ENCODE data around the gene SLC16A6.
A peak's percentile ranks its signal among the peaks of the same experiment; 100 is the strongest.

SLC16A6 gene

DNA sequence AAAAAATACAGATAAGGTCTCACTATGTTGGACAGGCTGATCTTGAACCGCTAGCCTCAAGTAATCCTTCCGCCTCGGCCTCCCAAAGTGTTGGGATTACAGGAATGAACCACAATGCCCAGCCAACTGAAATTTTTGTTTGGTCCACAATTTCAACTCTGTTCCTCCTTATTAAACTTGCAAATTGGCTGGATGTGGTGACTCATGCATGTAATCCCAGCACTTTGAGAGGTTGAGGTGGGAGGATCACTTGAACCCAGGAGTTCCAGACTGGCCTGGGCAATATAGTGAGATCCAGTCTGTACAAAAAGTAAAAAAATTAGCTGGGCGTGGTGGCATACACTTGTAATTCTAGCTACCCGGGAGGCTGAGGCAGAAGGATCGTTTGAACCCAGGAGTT is 13.8 kb upstream of the SLC16A6 start:
- H3K27ac Mint-ChIP-seq, result peak overlapping the region; percentile 43
- intact Hi-C loops (cut with micrococcal nuclease), result no loop called here
- peaks cover 48% of the 10 kb centered on the region for H3K4me1 Mint-ChIP-seq (ENCODE audit: low read depth)
- no peaks in the 10 kb centered on the region for H3K27me3 Mint-ChIP-seq
- no peaks in the 10 kb centered on the region for H3K9me3 Mint-ChIP-seq
- H3K36me3 Mint-ChIP-seq (ENCODE audit: low read depth), result peaks cover 22% of the 10 kb centered on the region
- no peak overlapping the region for H3K4me3 Mint-ChIP-seq

- no peak overlapping the region for H3K4me3 Mint-ChIP-seq
- peaks cover 8% of the 10 kb centered on the region for H3K36me3 Mint-ChIP-seq (ENCODE audit: low read depth)
- H3K27ac Mint-ChIP-seq, result peak overlapping the region; percentile 16
- H3K9me3 Mint-ChIP-seq, result no peaks in the 10 kb centered on the region
- intact Hi-C loops (cut with micrococcal nuclease), result no loop called here
- H3K27me3 Mint-ChIP-seq, result no peaks in the 10 kb centered on the region
- peaks cover 30% of the 10 kb centered on the region for H3K4me1 Mint-ChIP-seq (ENCODE audit: low read depth)
Measured at GRCh38 chr17:68302666-68303065, 11.7 kb upstream of the SLC16A6 start.

DNA sequence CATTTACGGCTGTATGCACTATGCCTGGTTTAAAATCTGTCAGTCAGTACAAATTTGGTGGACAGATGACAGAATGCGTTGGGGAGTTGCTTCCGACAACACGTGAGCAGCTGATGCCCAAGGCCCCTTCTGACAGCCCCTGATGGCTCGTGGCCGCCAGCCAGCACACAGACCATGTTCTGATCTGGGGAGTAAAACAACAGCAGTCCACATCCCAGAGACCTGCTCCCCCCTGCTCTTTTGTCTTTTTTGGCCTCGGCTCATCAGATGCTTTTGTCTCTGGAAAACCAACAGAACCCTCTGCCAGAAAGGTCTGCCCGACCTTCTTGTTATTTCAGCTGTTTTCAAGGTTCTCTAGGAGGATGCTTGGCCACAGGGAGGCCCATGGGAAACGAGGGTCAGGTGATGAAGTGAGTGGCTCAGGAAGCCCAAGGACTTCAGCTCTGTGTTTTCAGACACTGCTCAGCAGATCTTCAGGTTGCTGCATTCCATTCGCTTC is 11.2 kb upstream of the SLC16A6 start:
- H3K27ac Mint-ChIP-seq, result peak overlapping the region; percentile 16
- peaks cover 27% of the 10 kb centered on the region for H3K4me1 Mint-ChIP-seq (ENCODE audit: low read depth)
- H3K4me3 Mint-ChIP-seq, result no peak overlapping the region
- intact Hi-C loops (cut with micrococcal nuclease), result no loop called here
- peaks cover 2% of the 10 kb centered on the region for H3K36me3 Mint-ChIP-seq (ENCODE audit: low read depth)
- H3K27me3 Mint-ChIP-seq, result no peaks in the 10 kb centered on the region
- H3K9me3 Mint-ChIP-seq, result no peaks in the 10 kb centered on the region

DNA sequence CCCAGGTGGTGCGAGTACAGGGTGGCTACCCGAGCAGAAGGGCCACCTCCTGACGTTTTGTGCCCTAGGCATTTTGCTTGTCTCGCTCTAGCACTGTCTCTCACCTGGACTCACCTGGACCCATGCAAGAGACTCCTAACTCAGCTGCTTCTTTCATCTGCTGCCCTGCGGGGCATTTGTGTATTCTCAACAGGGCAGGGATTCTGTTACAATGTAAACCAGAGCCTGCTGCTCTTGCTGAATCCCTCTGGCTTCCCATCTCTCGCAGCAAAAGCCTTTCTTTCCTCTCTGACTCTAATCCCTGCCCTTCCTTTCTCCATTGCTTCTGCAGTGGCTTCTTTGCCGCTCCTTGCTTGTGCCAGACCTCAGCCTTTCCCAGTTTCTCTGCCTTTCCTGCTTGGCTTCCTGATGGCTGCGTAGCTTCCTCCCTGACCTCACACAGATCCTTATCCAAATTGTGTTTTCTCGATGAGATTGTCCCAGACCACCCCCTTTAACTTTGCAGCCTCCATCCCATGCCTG is 10.6 kb upstream of the SLC16A6 start:
- H3K4me3 Mint-ChIP-seq, result no peak overlapping the region
- peak overlapping the region; percentile 16 for H3K27ac Mint-ChIP-seq
- intact Hi-C loops (cut with micrococcal nuclease), result no loop called here
- no peaks in the 10 kb centered on the region for H3K27me3 Mint-ChIP-seq
- H3K4me1 Mint-ChIP-seq (ENCODE audit: low read depth), result peaks cover 33% of the 10 kb centered on the region
- H3K9me3 Mint-ChIP-seq, result no peaks in the 10 kb centered on the region
- peaks cover 3% of the 10 kb centered on the region for H3K36me3 Mint-ChIP-seq (ENCODE audit: low read depth)

GRCh38 chr17:68299817-68300216 is 8.9 kb upstream of the SLC16A6 start:
- peaks cover 38% of the 10 kb centered on the region for H3K4me1 Mint-ChIP-seq (ENCODE audit: low read depth)
- H3K9me3 Mint-ChIP-seq, result no peaks in the 10 kb centered on the region
- peaks cover 5% of the 10 kb centered on the region for H3K36me3 Mint-ChIP-seq (ENCODE audit: low read depth)
- no peak overlapping the region for H3K4me3 Mint-ChIP-seq
- intact Hi-C loops (cut with micrococcal nuclease), result no loop called here
- H3K27ac Mint-ChIP-seq, result no peak overlapping the region
- H3K27me3 Mint-ChIP-seq, result no peaks in the 10 kb centered on the region

DNA sequence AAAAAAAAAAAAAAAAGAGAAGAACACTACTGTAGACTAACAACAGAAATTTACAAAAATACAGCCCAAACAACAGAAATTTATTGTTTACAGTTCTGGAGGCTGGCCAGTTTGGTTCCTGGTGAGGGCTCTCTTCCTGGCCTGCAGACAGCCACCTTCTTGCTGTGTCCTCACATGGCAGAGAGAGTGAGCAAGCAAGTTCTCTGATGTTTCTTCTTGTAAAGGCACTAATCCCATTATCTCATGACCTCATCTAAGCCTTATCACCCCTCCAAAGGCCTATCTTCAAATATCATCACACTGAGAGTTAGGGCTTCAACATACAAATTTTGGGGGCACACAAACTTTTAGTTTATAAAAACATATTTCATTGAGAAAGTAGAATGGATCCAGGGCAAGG is 7.7 kb upstream of the SLC16A6 start:
- H3K27ac Mint-ChIP-seq, result peak overlapping the region; percentile 76
- H3K4me3 Mint-ChIP-seq, result no peak overlapping the region
- peaks cover 5% of the 10 kb centered on the region for H3K36me3 Mint-ChIP-seq (ENCODE audit: low read depth)
- peaks cover 45% of the 10 kb centered on the region for H3K4me1 Mint-ChIP-seq (ENCODE audit: low read depth)
- intact Hi-C loops (cut with micrococcal nuclease), result no loop called here
- no peaks in the 10 kb centered on the region for H3K9me3 Mint-ChIP-seq
- no peaks in the 10 kb centered on the region for H3K27me3 Mint-ChIP-seq

- H3K36me3 Mint-ChIP-seq (ENCODE audit: low read depth), result peaks cover 6% of the 10 kb centered on the region
- no peak overlapping the region for H3K4me3 Mint-ChIP-seq
- intact Hi-C loops (cut with micrococcal nuclease), result no loop called here
- peak overlapping the region; percentile 76 for H3K27ac Mint-ChIP-seq
- peaks cover 45% of the 10 kb centered on the region for H3K4me1 Mint-ChIP-seq (ENCODE audit: low read depth)
- no peaks in the 10 kb centered on the region for H3K9me3 Mint-ChIP-seq
- H3K27me3 Mint-ChIP-seq, result no peaks in the 10 kb centered on the region
Measured at GRCh38 chr17:68297195-68297594, 6.3 kb upstream of the SLC16A6 start.

DNA sequence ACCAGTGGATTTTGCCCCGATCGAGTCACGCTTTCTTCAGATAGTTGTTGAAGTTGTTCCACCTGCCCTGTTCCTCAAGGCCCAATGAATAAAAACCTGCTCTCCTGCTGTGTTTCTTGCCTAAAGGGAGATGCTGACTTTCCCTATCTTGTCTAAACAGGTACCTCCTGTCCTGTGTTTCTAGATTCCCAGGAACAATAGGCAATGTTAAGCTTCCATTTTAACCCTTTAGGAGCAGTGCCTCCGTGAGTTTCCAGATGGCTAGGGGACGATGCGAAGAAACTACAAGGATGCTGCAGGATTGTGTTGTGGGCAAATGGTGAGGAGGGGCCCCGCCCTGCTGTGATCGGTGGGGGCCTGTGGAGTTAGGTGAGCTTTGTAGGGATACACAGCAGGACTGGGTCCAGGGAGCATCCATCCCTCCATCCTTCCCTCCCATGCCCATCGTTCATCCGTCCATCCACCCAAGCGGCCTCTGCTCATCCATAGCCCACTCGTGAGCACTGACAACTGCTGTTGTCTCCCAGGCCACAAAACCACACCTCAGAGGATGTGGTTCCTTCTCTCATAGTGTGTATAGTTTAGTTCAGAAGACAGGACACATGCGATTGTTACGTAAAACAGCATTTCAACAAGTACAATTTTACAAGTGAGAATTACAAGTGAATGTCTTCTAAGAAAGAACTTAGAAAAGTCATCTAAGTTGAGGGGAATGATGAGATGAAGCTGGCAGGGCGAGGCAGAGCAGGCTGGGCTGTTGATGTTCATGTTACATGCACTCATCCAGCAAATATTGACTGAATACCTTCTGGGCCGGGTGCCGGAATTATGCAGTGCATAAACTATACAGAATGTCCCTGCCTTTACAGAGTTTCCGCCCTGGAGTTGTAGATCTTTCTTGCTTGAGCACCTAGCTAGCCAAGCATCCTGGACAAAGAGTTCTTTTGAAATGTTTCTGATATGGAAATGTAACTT is 5.6 kb upstream of the SLC16A6 start:
- Mint-ChIP-seq H3K27me3 (no peaks in the 10 kb centered on the region), H3K4me3 (no peak overlapping the region), H3K9me3 (no peaks in the 10 kb centered on the region), H3K36me3 (ENCODE audit: low read depth) (peaks cover 11% of the 10 kb centered on the region), H3K27ac (peak overlapping the region; percentile 76), H3K4me1 (ENCODE audit: low read depth) (peaks cover 42% of the 10 kb centered on the region)
- intact Hi-C loops (cut with micrococcal nuclease), result no loop called here

- peak overlapping the region; percentile 56 for H3K27ac Mint-ChIP-seq
- H3K27me3 Mint-ChIP-seq, result no peaks in the 10 kb centered on the region
- intact Hi-C loops (cut with micrococcal nuclease), result no loop called here
- H3K9me3 Mint-ChIP-seq, result no peaks in the 10 kb centered on the region
- no peak overlapping the region for H3K4me3 Mint-ChIP-seq
- H3K4me1 Mint-ChIP-seq (ENCODE audit: low read depth), result peaks cover 41% of the 10 kb centered on the region
- H3K36me3 Mint-ChIP-seq (ENCODE audit: low read depth), result peaks cover 22% of the 10 kb centered on the region
Measured at GRCh38 chr17:68295086-68295485, 4.2 kb upstream of the SLC16A6 start.

GRCh38 chr17:68294617-68295016 is 3.7 kb upstream of the SLC16A6 start:
- H3K36me3 Mint-ChIP-seq (ENCODE audit: low read depth), result peaks cover 24% of the 10 kb centered on the region
- H3K27me3 Mint-ChIP-seq, result no peaks in the 10 kb centered on the region
- H3K4me1 Mint-ChIP-seq (ENCODE audit: low read depth), result peaks cover 41% of the 10 kb centered on the region
- H3K27ac Mint-ChIP-seq, result peak overlapping the region; percentile 56
- no peaks in the 10 kb centered on the region for H3K9me3 Mint-ChIP-seq
- intact Hi-C loops (cut with micrococcal nuclease), result loop anchor here (5.0 kb wide), 1 partner anchor 53 kb away; no protein-coding TSS in a partner anchor
- no peak overlapping the region for H3K4me3 Mint-ChIP-seq

GRCh38 chr17:68294196-68294555 is 3.2 kb upstream of the SLC16A6 start:
- peak overlapping the region; percentile 56 for H3K27ac Mint-ChIP-seq
- peaks cover 41% of the 10 kb centered on the region for H3K4me1 Mint-ChIP-seq (ENCODE audit: low read depth)
- no peak overlapping the region for H3K4me3 Mint-ChIP-seq
- peaks cover 24% of the 10 kb centered on the region for H3K36me3 Mint-ChIP-seq (ENCODE audit: low read depth)
- no peaks in the 10 kb centered on the region for H3K27me3 Mint-ChIP-seq
- intact Hi-C loops (cut with micrococcal nuclease), result loop anchor here (5.0 kb wide), 1 partner anchor 53 kb away; no protein-coding TSS in a partner anchor
- no peaks in the 10 kb centered on the region for H3K9me3 Mint-ChIP-seq

DNA sequence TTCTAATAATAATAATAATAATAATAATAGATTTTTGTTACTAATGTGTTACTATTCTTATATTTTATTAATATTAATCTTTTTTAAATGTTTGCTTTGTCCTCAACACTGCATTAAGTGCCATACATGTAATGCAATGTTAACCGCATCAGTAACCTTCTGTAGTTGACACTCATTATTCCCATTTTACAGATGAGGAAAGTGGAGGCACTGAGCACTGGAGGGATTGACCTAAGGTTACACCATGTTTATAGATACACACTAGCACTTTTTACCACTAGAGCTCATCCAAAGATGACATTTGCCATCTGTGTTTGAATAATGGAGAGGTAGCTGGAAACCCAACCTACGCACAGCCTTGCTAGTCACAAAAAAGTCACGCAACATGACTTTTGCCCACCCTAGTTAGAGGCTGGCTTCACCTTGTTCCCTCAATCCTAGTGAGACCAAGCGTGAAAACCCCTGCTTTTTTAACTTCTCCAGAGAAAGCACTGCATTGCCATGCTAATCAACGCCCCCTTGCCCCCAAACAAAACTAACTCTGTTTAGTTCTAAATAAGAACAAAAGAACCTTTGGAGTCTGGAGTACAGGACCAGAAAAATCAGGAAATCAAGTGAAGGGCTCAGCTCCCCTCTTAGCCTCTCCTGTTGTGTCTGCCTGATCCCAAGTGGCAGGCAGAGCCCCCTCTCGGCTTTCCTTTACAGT is 2.7 kb upstream of the SLC16A6 start:
- peaks cover 46% of the 10 kb centered on the region for H3K4me1 Mint-ChIP-seq (ENCODE audit: low read depth)
- peaks cover 24% of the 10 kb centered on the region for H3K36me3 Mint-ChIP-seq (ENCODE audit: low read depth)
- peak overlapping the region; percentile 56 for H3K27ac Mint-ChIP-seq
- intact Hi-C loops (cut with micrococcal nuclease), result loop anchor here (5.0 kb wide), 1 partner anchor 54 kb away; no protein-coding TSS in a partner anchor
- no peak overlapping the region for H3K4me3 Mint-ChIP-seq
- no peaks in the 10 kb centered on the region for H3K27me3 Mint-ChIP-seq
- no peaks in the 10 kb centered on the region for H3K9me3 Mint-ChIP-seq

GRCh38 chr17:68292689-68293040 is 1.7 kb upstream of the SLC16A6 start:
- H3K4me1 Mint-ChIP-seq (ENCODE audit: low read depth), result peaks cover 52% of the 10 kb centered on the region
- H3K36me3 Mint-ChIP-seq (ENCODE audit: low read depth), result peaks cover 28% of the 10 kb centered on the region

More at GRCh38 chr17:68292689-68293040, 1.7 kb upstream of the SLC16A6 start:
- Mint-ChIP-seq H3K27ac (peak overlapping the region; percentile 100), H3K4me3 (peak overlapping the region; percentile 98), H3K9me3 (no peaks in the 10 kb centered on the region), H3K27me3 (no peaks in the 10 kb centered on the region)
- intact Hi-C loops (cut with micrococcal nuclease), result loop anchor here (5.0 kb wide), 1 partner anchor 55 kb away; no protein-coding TSS in a partner anchor

Data from dendritic cell treated with granulocyte-macrophage colony-stimulating factor and Interleukin-4, amounts not matched to agents 40 ng/mL and 50 ng/mL, for 4 days (primary cell).